ENCODE measurements around the gene HSF5.

GRCh38 chr17:58517928-58518609, 29.9 kb upstream of the HSF5 start:
- TF ChIP-seq, protein P1, sequence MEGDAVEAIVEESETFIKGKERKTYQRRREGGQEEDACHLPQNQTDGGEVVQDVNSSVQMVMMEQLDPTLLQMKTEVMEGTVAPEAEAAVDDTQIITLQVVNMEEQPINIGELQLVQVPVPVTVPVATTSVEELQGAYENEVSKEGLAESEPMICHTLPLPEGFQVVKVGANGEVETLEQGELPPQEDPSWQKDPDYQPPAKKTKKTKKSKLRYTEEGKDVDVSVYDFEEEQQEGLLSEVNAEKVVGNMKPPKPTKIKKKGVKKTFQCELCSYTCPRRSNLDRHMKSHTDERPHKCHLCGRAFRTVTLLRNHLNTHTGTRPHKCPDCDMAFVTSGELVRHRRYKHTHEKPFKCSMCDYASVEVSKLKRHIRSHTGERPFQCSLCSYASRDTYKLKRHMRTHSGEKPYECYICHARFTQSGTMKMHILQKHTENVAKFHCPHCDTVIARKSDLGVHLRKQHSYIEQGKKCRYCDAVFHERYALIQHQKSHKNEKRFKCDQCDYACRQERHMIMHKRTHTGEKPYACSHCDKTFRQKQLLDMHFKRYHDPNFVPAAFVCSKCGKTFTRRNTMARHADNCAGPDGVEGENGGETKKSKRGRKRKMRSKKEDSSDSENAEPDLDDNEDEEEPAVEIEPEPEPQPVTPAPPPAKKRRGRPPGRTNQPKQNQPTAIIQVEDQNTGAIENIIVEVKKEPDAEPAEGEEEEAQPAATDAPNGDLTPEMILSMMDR (IDR thresholded peaks at IDR 0.05), result no peak
- peak; percentile 80 to 81 for TF ChIP-seq POLR2A (IDR thresholded peaks at IDR 0.05)

All from Peyer's patch (tissue), 4 donors.